Pancreas (tissue), 10 donors: ENCODE measurements around the gene VWF. TPM values are rescaled to one million over a fixed set of nuclear protein-coding genes. Genes with fewer than 3 reads are reported as not detected.

Source experiments
- ATAC-seq, 4 donors: fragments of 200-7000 bp; cut with Tn5 transposase; one replicate each; pipeline versions ENCODE4 v1.8.0 to v1.9.1; 2020; ENCODE audit warnings: mild to moderate bottlenecking in 4 of 4, moderate library complexity in 4 of 4
- DNase-seq, 6 donors: peaks; one replicate each; pipeline ENCODE4 v3.0.0-alpha.2; 2020
- FAIRE-seq: peaks from 2 replicates; lab custom pipeline; 2012; peaks lifted over from hg19 to GRCh38; lab: Jason Lieb, UNC
- H3K27ac ChIP-seq, 4 donors: fragments of 200-600 bp; sonication (generic); 1 replicate in 3 of 4; 2 replicates in 1 of 4; pipeline versions ENCODE4 v1.5.0 to v1.8.0; 2020
- H3K27me3 ChIP-seq, 4 donors: fragments of 200-600 bp; one replicate each; pipeline ENCODE4 v1.8.0; 2021
- H3K36me3 ChIP-seq, 3 donors: fragments of 200-600 bp; sonication (generic) in 1 of 3; one replicate each; pipeline versions ENCODE4 v1.5.0 to v1.8.0; 2020 to 2021
- H3K4me1 ChIP-seq, 3 donors: fragments of 200-600 bp; one replicate each; pipeline ENCODE4 v1.8.0; 2021
- H3K4me3 ChIP-seq, 4 donors: fragments of 200-600 bp; sonication (generic) in 2 of 4; one replicate each; pipeline versions ENCODE4 v1.5.0 to v1.8.0; 2020 to 2021
- H3K9me3 ChIP-seq, 4 donors: fragments of 200-600 bp; one replicate each; pipeline ENCODE4 v1.8.0; 2021
- WGBS, 2 donors: extraction: QIAGEN DNeasy Blood & Tissue Kit; methylation state at CpG; one replicate each; pipeline ENCODE4 v1.1.7; 2013; 5-methylcytosine and 5-hydroxymethylcytosine counted together
- intact Hi-C, 3 donors: fragments of 100-400 bp; cut with DNase I; formaldehyde crosslinking; loops; one replicate each; pipeline versions ENCODE4 v1.11.1 to v1.14.2; 2022
- polyA plus RNA-seq, 2 donors: library from polyadenylated mRNA; stranded (reverse); fragments of 200-250 nt; gene quantifications; one replicate each; pipeline ENCODE4 v1.2.3, GENCODE V29; 2013
- total RNA-seq, 6 donors: library from RNA; stranded (reverse); fragmentation: NEBNext Ultra II Directional in 4 of 6; extraction: Animal tissue kit (Norgen Biotek cat#: 25700) in 4 of 6; gene quantifications; one replicate each; pipeline versions ENCODE4 v1.2.1 to v1.2.4, GENCODE V29; 2021 to 2023
- TF ChIP-seq, protein P1 (sequence below), 4 donors: fragments of 200-600 bp; sonication (generic) in 3 of 4; IDR thresholded peaks; one replicate each; pipeline versions ENCODE4 v1.5.0 to v1.8.0; 2021; ENCODE audit warnings: antibody characterized with exemption in 4 of 4
- donor health status: healthy with polysubstance abuse.
- donor health status: DM: no; HTN: no; CAD: no; lungs with moderate emphysema.
- donor health status: DM: no; HTN: no; CAD: no.
- donor health status: control.
- donor health status: control.
- donor health status: Bipolar disorder and iron deficiency.
- donor health status: DM: yes; HTN: yes; CAD: no.
- donor health status: DM: no; HTN: no; CAD: no.
- donor health status: DM: no; HTN: no; CAD: no.
- donor health status: DM: yes; HTN: yes; CAD: no.

The VWF gene
- total and polyA plus RNA-seq, 8 donors = 15.9 to 53.1 (median 29.1) TPM

- Histone ChIP-seq H3K27me3 (peaks cover 0 to 3% (median 0%) of the 10 kb centered on the region in 4 donors), H3K36me3 (no peaks in the 10 kb centered on the region), H3K4me1 (no peaks in the 10 kb centered on the region), H3K9me3 (no peaks in the 10 kb centered on the region), H3K27ac (no peak overlapping the region), H3K4me3 (no peak overlapping the region)
- FAIRE-seq (no peak), ATAC-seq (peak; percentile 73 to 94 (median 92)), DNase-seq (peak; percentile 11 to 80 (median 55))
- WGBS, 2 donors = 25 to 26% methylated on average over 9 of the region's 9 CpGs
- TF ChIP-seq, protein P1, sequence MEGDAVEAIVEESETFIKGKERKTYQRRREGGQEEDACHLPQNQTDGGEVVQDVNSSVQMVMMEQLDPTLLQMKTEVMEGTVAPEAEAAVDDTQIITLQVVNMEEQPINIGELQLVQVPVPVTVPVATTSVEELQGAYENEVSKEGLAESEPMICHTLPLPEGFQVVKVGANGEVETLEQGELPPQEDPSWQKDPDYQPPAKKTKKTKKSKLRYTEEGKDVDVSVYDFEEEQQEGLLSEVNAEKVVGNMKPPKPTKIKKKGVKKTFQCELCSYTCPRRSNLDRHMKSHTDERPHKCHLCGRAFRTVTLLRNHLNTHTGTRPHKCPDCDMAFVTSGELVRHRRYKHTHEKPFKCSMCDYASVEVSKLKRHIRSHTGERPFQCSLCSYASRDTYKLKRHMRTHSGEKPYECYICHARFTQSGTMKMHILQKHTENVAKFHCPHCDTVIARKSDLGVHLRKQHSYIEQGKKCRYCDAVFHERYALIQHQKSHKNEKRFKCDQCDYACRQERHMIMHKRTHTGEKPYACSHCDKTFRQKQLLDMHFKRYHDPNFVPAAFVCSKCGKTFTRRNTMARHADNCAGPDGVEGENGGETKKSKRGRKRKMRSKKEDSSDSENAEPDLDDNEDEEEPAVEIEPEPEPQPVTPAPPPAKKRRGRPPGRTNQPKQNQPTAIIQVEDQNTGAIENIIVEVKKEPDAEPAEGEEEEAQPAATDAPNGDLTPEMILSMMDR (IDR thresholded peaks at IDR 0.05) = peak; percentile 62 to 84 (median 78)
- intact Hi-C loops = no loop called here
These were observed 158.5 kb downstream of the VWF start for GRCh38 chr12:5965950-5966383.

DNA sequence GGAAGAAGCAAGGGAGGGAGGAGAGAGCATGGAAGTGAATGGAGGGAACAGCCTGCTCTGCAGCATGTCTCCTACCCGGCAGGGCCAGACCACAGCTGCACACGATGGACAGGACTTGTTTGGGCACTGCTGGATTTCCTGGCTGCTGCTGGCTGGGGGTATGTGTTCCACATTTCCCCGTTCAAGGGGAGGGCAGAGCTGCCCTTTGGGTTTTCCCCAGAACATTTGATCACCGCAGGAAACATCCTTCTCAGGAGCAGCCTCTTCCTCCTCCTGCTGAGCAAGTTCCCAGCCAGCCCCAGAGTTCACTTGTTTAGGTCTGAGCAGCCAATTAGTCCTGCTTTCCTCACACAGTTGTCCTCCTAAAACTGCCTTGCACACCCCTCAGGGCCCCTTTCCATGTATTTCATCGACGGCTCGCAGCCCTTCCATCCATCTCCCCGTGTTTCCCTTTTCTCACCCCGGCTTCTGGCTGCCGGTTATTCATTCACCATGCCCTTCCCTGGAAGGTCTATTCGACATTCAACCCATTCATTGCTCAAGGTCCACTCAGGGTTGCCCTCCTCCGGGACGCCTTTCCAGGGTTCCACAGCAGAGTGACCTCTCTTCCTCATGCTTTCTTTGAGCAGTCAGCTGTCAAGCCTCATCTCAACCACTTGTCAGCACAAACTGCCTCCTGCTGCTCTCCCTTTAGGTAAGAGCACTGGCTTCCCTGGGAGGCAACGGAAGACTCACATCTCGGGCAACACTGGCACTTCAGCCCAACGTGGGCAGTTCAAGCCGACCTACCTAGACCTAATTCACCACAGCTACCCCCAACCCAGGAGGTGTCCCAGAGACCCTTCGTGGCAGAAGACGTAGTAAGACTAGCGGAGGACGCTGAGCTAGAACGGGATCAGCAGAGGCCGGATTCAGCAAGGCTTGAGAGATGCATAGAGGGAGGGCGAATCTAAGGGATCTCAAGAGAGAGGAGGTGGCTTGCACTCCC is 159.3 kb downstream of the VWF start:
- intact Hi-C loops = no loop called here
- Histone ChIP-seq H3K4me1 (no peaks in the 10 kb centered on the region), H3K27me3 (peaks cover 0 to 3% (median 0%) of the 10 kb centered on the region in 4 donors), H3K9me3 (no peaks in the 10 kb centered on the region), H3K27ac (no peak overlapping the region), H3K4me3 (no peak overlapping the region), H3K36me3 (no peaks in the 10 kb centered on the region)
- 42 to 44% methylated on average over 24 of the region's 24 CpGs for whole genome bisulfite sequencing, 2 donors
- FAIRE-seq (no peak), DNase-seq (no peak), ATAC-seq (peak in 3 of 4 donors; percentile 11 to 55 (median 39))
- TF ChIP-seq, protein P1 (IDR thresholded peaks at IDR 0.05) = no peak

DNA sequence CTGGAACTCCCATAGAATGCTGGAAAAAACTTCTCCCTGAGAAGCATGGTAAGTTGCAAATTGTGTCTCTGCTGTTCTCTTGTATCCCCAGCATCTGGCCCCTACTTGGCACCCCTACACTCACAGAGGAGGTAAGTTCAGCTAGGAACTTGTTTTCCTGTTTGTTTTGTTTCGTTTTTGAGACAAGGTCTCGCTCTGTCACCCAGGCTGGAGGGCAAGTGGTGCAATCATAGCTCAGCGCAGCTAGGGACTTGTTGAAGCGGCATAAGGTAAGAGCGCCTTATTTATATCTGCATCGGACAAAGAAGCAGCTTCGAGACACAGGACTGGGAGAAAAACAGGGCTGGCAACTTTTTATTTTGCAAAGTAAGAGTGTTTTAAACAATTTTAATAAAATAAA is 161.0 kb downstream of the VWF start:
- DNase-seq (no peak), ATAC-seq (no peak), FAIRE-seq (no peak)
- Histone ChIP-seq H3K27me3 (peaks cover 0 to 3% (median 0%) of the 10 kb centered on the region in 4 donors), H3K27ac (no peak overlapping the region), H3K4me1 (no peaks in the 10 kb centered on the region), H3K9me3 (no peaks in the 10 kb centered on the region), H3K4me3 (no peak overlapping the region), H3K36me3 (no peaks in the 10 kb centered on the region)
- intact Hi-C loops = no loop called here
- TF ChIP-seq, protein P1 (IDR thresholded peaks at IDR 0.05) = no peak
- WGBS, 2 donors = 60 to 69% methylated on average over 7 of the region's 7 CpGs

DNA sequence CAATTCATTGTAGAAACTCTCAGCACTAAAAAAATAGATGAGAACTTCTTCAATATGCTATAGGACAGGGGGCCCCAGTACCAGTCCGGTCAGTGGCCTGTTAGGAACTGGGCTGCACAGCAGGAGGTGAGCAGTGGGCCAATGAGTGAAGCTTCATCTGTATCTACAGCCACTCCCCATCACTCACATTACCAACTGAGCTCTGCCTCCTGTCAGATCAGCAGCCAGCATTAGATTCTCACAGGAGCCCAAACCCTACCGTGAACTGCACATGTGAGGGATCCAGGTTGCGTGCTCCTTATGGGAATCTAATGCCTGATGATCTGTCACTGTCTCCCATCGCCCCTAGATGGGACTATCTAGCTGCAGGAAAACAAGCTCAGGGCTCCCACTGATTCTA is 163.7 kb downstream of the VWF start:
- intact Hi-C loops = no loop called here
- TF ChIP-seq, protein P1 (IDR thresholded peaks at IDR 0.05) = no peak
- no peak for FAIRE-seq
- H3K9me3 ChIP-seq = no peaks in the 10 kb centered on the region
- H3K4me3 ChIP-seq = no peak overlapping the region
- 79% methylated on average over 4 of the region's 4 CpGs for WGBS, 2 donors
- no peak for ATAC-seq
- no peak overlapping the region for H3K27ac ChIP-seq
- no peaks in the 10 kb centered on the region for H3K4me1 ChIP-seq
- no peak for DNase-seq
- H3K27me3 ChIP-seq = peaks cover 0 to 4% (median 1%) of the 10 kb centered on the region in 4 donors
- no peaks in the 10 kb centered on the region for H3K36me3 ChIP-seq
